H9 (cell line): Measurements from ENCODE around the gene CTU2. TPM values are rescaled to one million over a fixed set of nuclear protein-coding genes. Genes with fewer than 3 reads are reported as not detected.

Source experiments
- DNase-seq: peaks from one replicate; pipeline ENCODE4 v3.0.0-alpha.2; 2017
- H2AFZ ChIP-seq: one replicate; pipeline ENCODE4 v1.6.1; 2013; ENCODE audit warnings: mild to moderate bottlenecking, low read length, control low read depth, moderate library complexity
- H2AK5ac ChIP-seq: 2 replicates; pipeline ENCODE4 v1.6.1; 2013; ENCODE audit warnings: low read length, control low read depth, mixed read lengths; ENCODE audit not compliant: insufficient read length
- H2BK120ac ChIP-seq: one replicate; pipeline ENCODE4 v1.6.1; 2013; ENCODE audit warnings: low read depth, mild to moderate bottlenecking, low read length, control low read depth, inconsistent platforms; ENCODE audit not compliant: poor library complexity, severe bottlenecking
- H2BK12ac ChIP-seq: 2 replicates; pipeline ENCODE4 v1.6.1; 2013; ENCODE audit warnings: low read length, control low read depth, mixed read lengths, low read depth; ENCODE audit not compliant: insufficient read length
- H2BK15ac ChIP-seq: 2 replicates; pipeline ENCODE4 v1.6.1; 2013; ENCODE audit warnings: low read depth, low read length, control low read depth
- H2BK20ac ChIP-seq: one replicate; pipeline ENCODE4 v1.6.1; 2013; ENCODE audit warnings: low read depth, mild to moderate bottlenecking, low read length, control low read depth, inconsistent platforms; ENCODE audit not compliant: poor library complexity, severe bottlenecking
- H2BK5ac ChIP-seq: 2 replicates; pipeline ENCODE4 v1.6.1; 2013; ENCODE audit warnings: low read length, control low read depth, mixed read lengths; ENCODE audit not compliant: insufficient read length
- H3K14ac ChIP-seq: 2 replicates; pipeline ENCODE4 v1.6.1; 2013; ENCODE audit warnings: low read length, control low read depth; ENCODE audit not compliant: insufficient read depth
- H3K18ac ChIP-seq: 2 replicates; pipeline ENCODE4 v1.6.1; 2013; ENCODE audit warnings: low read depth, mild to moderate bottlenecking, mixed read lengths, low read length, control low read depth; ENCODE audit not compliant: insufficient read length
- H3K23ac ChIP-seq: 2 replicates; pipeline ENCODE4 v1.6.1; 2013; ENCODE audit warnings: low read length, control low read depth, mixed read lengths, low read depth; ENCODE audit not compliant: insufficient read length
- H3K23me2 ChIP-seq: 2 replicates; pipeline ENCODE4 v1.6.1; 2013; ENCODE audit warnings: low read depth, mild to moderate bottlenecking, mixed read lengths, low read length, control low read depth; ENCODE audit not compliant: insufficient read length, poor library complexity, severe bottlenecking
- H3K27ac ChIP-seq: 2 replicates; pipeline ENCODE4 v1.5.1; 2013; ENCODE audit warnings: low read length, control low read depth, mixed read lengths, low read depth; ENCODE audit not compliant: insufficient read length
- H3K27me3 ChIP-seq: 2 replicates; pipeline ENCODE4 v1.6.1; 2013; ENCODE audit warnings: low read length, control low read depth, inconsistent platforms; ENCODE audit not compliant: insufficient read depth
- H3K4ac ChIP-seq: 2 replicates; pipeline ENCODE4 v1.6.1; 2013; ENCODE audit warnings: low read depth, mild to moderate bottlenecking, control low read depth, inconsistent platforms, low read length, moderate library complexity
- H3K4me1 ChIP-seq: 2 replicates; pipeline ENCODE4 v1.6.1; 2013; ENCODE audit warnings: low read length, control low read depth, inconsistent platforms; ENCODE audit not compliant: insufficient read depth
- H3K4me2 ChIP-seq: 2 replicates; pipeline ENCODE4 v1.6.1; 2013; ENCODE audit warnings: low read length, control low read depth, mixed read lengths; ENCODE audit not compliant: insufficient read length, insufficient read depth
- H3K56ac ChIP-seq: 2 replicates; pipeline ENCODE4 v1.6.1; 2013; ENCODE audit warnings: low read depth, mild to moderate bottlenecking, mixed read lengths, low read length, control low read depth; ENCODE audit not compliant: insufficient read length
- H3K79me1 ChIP-seq: 2 replicates; pipeline ENCODE4 v1.6.1; 2013; ENCODE audit warnings: low read depth, mild to moderate bottlenecking, moderate library complexity, low read length, control low read depth, inconsistent platforms; ENCODE audit not compliant: insufficient read depth, poor library complexity, severe bottlenecking
- H3K79me2 ChIP-seq: 2 replicates; pipeline ENCODE4 v1.6.1; 2013; ENCODE audit warnings: low read length, control low read depth, inconsistent platforms; ENCODE audit not compliant: insufficient read depth
- H3K9ac ChIP-seq: 2 replicates; pipeline ENCODE4 v1.6.1; 2013; ENCODE audit warnings: low read length, control low read depth, mixed read lengths; ENCODE audit not compliant: insufficient read length; ENCODE audit errors: extremely low read depth
- H3K9me3 ChIP-seq: one replicate; pipeline ENCODE4 v1.6.1; 2013; ENCODE audit warnings: low read depth, low read length, inconsistent platforms; ENCODE audit not compliant: control insufficient read depth
- H3T11ph ChIP-seq: one replicate; pipeline ENCODE4 v1.6.1; 2013; ENCODE audit warnings: mild to moderate bottlenecking, low read length, control low read depth, inconsistent platforms
- H4K20me1 ChIP-seq: one replicate; pipeline ENCODE4 v1.6.1; 2013; ENCODE audit not compliant: control insufficient read depth, insufficient read length, insufficient read depth
- H4K5ac ChIP-seq: 2 replicates; pipeline ENCODE4 v1.6.1; 2013; ENCODE audit warnings: low read depth, mild to moderate bottlenecking, mixed read lengths, low read length, control low read depth; ENCODE audit not compliant: insufficient read length
- H4K8ac ChIP-seq: replicated peaks from 2 replicates; pipeline ENCODE4 v1.6.1; 2013; ENCODE audit warnings: low read length, control low read depth, mixed read lengths, low read depth; ENCODE audit not compliant: insufficient read length
- H4K91ac ChIP-seq: 2 replicates; pipeline ENCODE4 v1.6.1; 2013; ENCODE audit warnings: low read depth, mild to moderate bottlenecking, moderate library complexity, mixed read lengths, low read length, control low read depth; ENCODE audit not compliant: insufficient read length
- H3K27ac Mint-ChIP-seq, 3 experiments: 2 replicates in 2 of 3; 3 replicates in 1 of 3; pipeline ENCODE4 v1.8.0; 2020 to 2021; ENCODE audit warnings: mixed read lengths in 3 of 3, mild to moderate bottlenecking in 1 of 3, moderate library complexity in 1 of 3
- H3K27me3 Mint-ChIP-seq: 2 replicates; pipeline ENCODE4 v1.8.0; 2021; ENCODE audit warnings: low read depth, mild to moderate bottlenecking, moderate library complexity, mixed read lengths
- H3K36me3 Mint-ChIP-seq, 3 experiments: 2 replicates in 2 of 3; 3 replicates in 1 of 3; pipeline ENCODE4 v1.8.0; 2020 to 2021; ENCODE audit warnings: low read depth in 3 of 3, mixed read lengths in 3 of 3; ENCODE audit not compliant: insufficient read depth in 1 of 3
- H3K4me1 Mint-ChIP-seq, 2 experiments: 2 replicates each; pipeline ENCODE4 v1.8.0; 2020; ENCODE audit warnings: mixed read lengths in 2 of 2
- H3K4me3 Mint-ChIP-seq, 2 experiments: 2 replicates in 1 of 2; 3 replicates in 1 of 2; pipeline ENCODE4 v1.8.0; 2020 to 2021; ENCODE audit warnings: mild to moderate bottlenecking in 2 of 2, mixed read lengths in 2 of 2, moderate library complexity in 1 of 2
- H3K9me3 Mint-ChIP-seq, 2 experiments: 2 replicates in 1 of 2; 3 replicates in 1 of 2; pipeline ENCODE4 v1.8.0; 2020; ENCODE audit warnings: mild to moderate bottlenecking in 2 of 2, mixed read lengths in 2 of 2, moderate library complexity in 1 of 2
- CTCF ChIP-seq: fragments of 200-600 bp; sonication (generic); conservative IDR thresholded peaks from 3 replicates; pipeline ENCODE4 v1.8.0; 2021; ENCODE audit warnings: antibody characterized with exemption, mild to moderate bottlenecking
- WGBS: extraction: QIAGEN DNeasy Blood & Tissue Kit; methylation state at CpG from one replicate; pipeline ENCODE4 v1.1.7; 2013; ENCODE audit warnings: missing lambda C conversion rate, low lambda C conversion rate, mixed read lengths; ENCODE audit not compliant: insufficient read length; ENCODE audit errors: extremely low coverage; 5-methylcytosine and 5-hydroxymethylcytosine counted together
- total RNA-seq: library from RNA; stranded (reverse); gene quantifications from 2 replicates; pipeline ENCODE4 v1.2.1, GENCODE V29; 2021

Gene CTU2
- total RNA-seq, 1 experiment from 2014 or later, result 32.8 TPM

GRCh38 chr16:88747588-88748301 lies 41.4 kb downstream of the CTU2 start:
- Histone ChIP-seq H4K8ac (no peak overlapping the region), H2BK20ac (no peak overlapping the region), H4K91ac (no peak overlapping the region), H3K4ac (no peak overlapping the region), H3K79me2 (no peaks in the 10 kb centered on the region), H3K14ac (no peak overlapping the region), H2AK5ac (no peak overlapping the region), H3K9me3 (no peaks in the 10 kb centered on the region), H3T11ph (no peak overlapping the region), H2BK5ac (no peak overlapping the region), H3K23me2 (no peaks in the 10 kb centered on the region), H3K56ac (no peak overlapping the region), H4K5ac (no peak overlapping the region), H3K27ac (no peak overlapping the region), H2BK12ac (no peak overlapping the region), H3K23ac (no peak overlapping the region), H3K79me1 (no peaks in the 10 kb centered on the region), H2BK15ac (no peak overlapping the region), H3K27me3 (no peaks in the 10 kb centered on the region), H3K4me1 (no peaks in the 10 kb centered on the region), H2AFZ (no peak overlapping the region), H3K18ac (no peak overlapping the region), H3K4me2 (no peak overlapping the region), H4K20me1 (no peaks in the 10 kb centered on the region), H3K9ac (no peak overlapping the region), H2BK120ac (no peak overlapping the region)
- H3K9me3 Mint-ChIP-seq, result no peaks in the 10 kb centered on the region
- H3K27me3 Mint-ChIP-seq, result no peaks in the 10 kb centered on the region
- H3K4me1 Mint-ChIP-seq, result peaks cover 0 to 20% of the 10 kb centered on the region in 2 experiments; a peak in 2 of 4 replicates
- TF ChIP-seq CTCF, result peak; percentile 81
- DNase-seq, result peak; percentile 83
- no peak overlapping the region for H3K4me3 Mint-ChIP-seq
- no peaks in the 10 kb centered on the region for H3K36me3 Mint-ChIP-seq
- WGBS, result no CpG with 5 or more reads among the region's 26 CpGs
- no peak overlapping the region for H3K27ac Mint-ChIP-seq
